Caco-2 (cell line): ENCODE results near the gene RAD23A. TPM values are rescaled to one million over a fixed set of nuclear protein-coding genes. Genes with fewer than 3 reads are reported as not detected.

Experiments
- BruUV-seq: library from RNA; stranded (reverse); fragments of 400-500 nt; replicated peaks from 2 replicates; lab custom pipeline; 2021; lab: Mats Ljungman, UMichigan
- CTCF ChIA-PET: fragments of 300-600 bp; sonication (Branson Sonifier 250); formaldehyde crosslinking; loops from one replicate; lab custom pipeline; 2022; ENCODE audit warnings: antibody characterized with exemption; lab: Charles Lee
- POLR2A ChIA-PET: fragments of 300-600 bp; sonication (Branson Sonifier 250); formaldehyde crosslinking; loops from one replicate; lab custom pipeline; 2022; ENCODE audit warnings: antibody characterized with exemption; lab: Charles Lee
- DNase-seq, 2 experiments: peaks; one replicate each; pipeline versions ENCODE4 v3.0.0 to v3.0.0-alpha.2; 2020 to 2022
- H3K27me3 ChIP-seq: replicated peaks from 2 replicates; pipeline ENCODE4 v1.6.0; 2011; ENCODE audit warnings: low read length; ENCODE audit not compliant: control insufficient read depth, insufficient read depth
- H3K36me3 ChIP-seq: 2 replicates; pipeline ENCODE4 v1.5.1; 2011; ENCODE audit warnings: low read length; ENCODE audit not compliant: control insufficient read depth, insufficient read depth
- H3K4me1 ChIP-seq: fragments of 250-450 bp; sonication (Bioruptor Pico); 2 replicates; pipeline ENCODE4 v1.5.1; 2020; ENCODE audit warnings: mild to moderate bottlenecking
- H3K4me3 ChIP-seq: 2 replicates; pipeline ENCODE4 v1.5.1; 2011; ENCODE audit warnings: low read depth, mild to moderate bottlenecking, control low read depth, low read length
- H3K9me3 ChIP-seq: fragments of 250-450 bp; sonication (Bioruptor Pico); 2 replicates; pipeline ENCODE4 v1.5.1; 2020; ENCODE audit warnings: mild to moderate bottlenecking, moderate library complexity
- H3K27ac Mint-ChIP-seq: one replicate; pipeline ENCODE4 v1.8.0; 2022; ENCODE audit warnings: mixed read lengths; ENCODE audit not compliant: unreplicated experiment
- H3K27me3 Mint-ChIP-seq: one replicate; pipeline ENCODE4 v1.8.0; 2022; ENCODE audit warnings: mixed read lengths; ENCODE audit not compliant: insufficient read depth, unreplicated experiment
- H3K36me3 Mint-ChIP-seq: one replicate; pipeline ENCODE4 v1.8.0; 2022; ENCODE audit warnings: mild to moderate bottlenecking, mixed read lengths; ENCODE audit not compliant: insufficient read depth, unreplicated experiment
- H3K4me1 Mint-ChIP-seq: one replicate; pipeline ENCODE4 v1.8.0; 2022; ENCODE audit warnings: low read depth, mixed read lengths; ENCODE audit not compliant: unreplicated experiment
- H3K4me3 Mint-ChIP-seq: one replicate; pipeline ENCODE4 v1.8.0; 2022; ENCODE audit warnings: mild to moderate bottlenecking, moderate library complexity, mixed read lengths; ENCODE audit not compliant: unreplicated experiment
- H3K9me3 Mint-ChIP-seq: one replicate; pipeline ENCODE4 v1.8.0; 2022; ENCODE audit warnings: mixed read lengths; ENCODE audit not compliant: unreplicated experiment
- intact Hi-C: fragments of 100-400 bp; cut with micrococcal nuclease; formaldehyde crosslinking; loops from one replicate; pipeline ENCODE4 v1.10.0; 2022; ENCODE audit not compliant: unreplicated experiment
- total RNA-seq: library from RNA; stranded (reverse); gene quantifications from 2 replicates; pipeline ENCODE4 v1.2.3, GENCODE V29; 2022
- TF ChIP-seq, protein P1 (sequence below), 2 experiments: fragments of 200-600 bp in 1 of 2; IDR thresholded peaks; 1 replicate in 1 of 2; 2 replicates in 1 of 2; pipeline versions ENCODE4 v1.5.1 to v1.8.0; 2011 to 2022; ENCODE audit warnings: antibody characterized with exemption in 1 of 2, control low read depth in 1 of 2, inconsistent platforms in 1 of 2, low read depth in 1 of 2, low read length in 1 of 2, mild to moderate bottlenecking in 1 of 2, moderate library complexity in 1 of 2; ENCODE audit not compliant: insufficient read depth in 1 of 2, severe bottlenecking in 1 of 2, unreplicated experiment in 1 of 2

The RAD23A gene
- total RNA-seq, 1 experiment from 2014 or later = 102 TPM

DNA sequence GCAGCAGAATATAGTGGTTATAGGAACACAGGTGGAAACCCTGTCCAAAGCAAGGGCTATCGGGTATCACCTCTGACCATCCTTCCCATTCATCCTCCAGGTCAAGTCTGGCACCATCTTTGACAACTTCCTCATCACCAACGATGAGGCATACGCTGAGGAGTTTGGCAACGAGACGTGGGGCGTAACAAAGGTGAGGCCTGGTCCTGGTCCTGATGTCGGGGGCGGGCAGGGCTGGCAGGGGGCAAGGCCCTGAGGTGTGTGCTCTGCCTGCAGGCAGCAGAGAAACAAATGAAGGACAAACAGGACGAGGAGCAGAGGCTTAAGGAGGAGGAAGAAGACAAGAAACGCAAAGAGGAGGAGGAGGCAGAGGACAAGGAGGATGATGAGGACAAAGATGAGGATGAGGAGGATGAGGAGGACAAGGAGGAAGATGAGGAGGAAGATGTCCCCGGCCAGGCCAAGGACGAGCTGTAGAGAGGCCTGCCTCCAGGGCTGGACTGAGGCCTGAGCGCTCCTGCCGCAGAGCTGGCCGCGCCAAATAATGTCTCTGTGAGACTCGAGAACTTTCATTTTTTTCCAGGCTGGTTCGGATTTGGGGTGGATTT is 2.1 kb upstream of the RAD23A start:
- H3K27me3 Mint-ChIP-seq = no peaks in the 10 kb centered on the region

GRCh38 chr19:12944104-12944674 is 1.5 kb upstream of the RAD23A start:
- TF ChIP-seq, protein P1, sequence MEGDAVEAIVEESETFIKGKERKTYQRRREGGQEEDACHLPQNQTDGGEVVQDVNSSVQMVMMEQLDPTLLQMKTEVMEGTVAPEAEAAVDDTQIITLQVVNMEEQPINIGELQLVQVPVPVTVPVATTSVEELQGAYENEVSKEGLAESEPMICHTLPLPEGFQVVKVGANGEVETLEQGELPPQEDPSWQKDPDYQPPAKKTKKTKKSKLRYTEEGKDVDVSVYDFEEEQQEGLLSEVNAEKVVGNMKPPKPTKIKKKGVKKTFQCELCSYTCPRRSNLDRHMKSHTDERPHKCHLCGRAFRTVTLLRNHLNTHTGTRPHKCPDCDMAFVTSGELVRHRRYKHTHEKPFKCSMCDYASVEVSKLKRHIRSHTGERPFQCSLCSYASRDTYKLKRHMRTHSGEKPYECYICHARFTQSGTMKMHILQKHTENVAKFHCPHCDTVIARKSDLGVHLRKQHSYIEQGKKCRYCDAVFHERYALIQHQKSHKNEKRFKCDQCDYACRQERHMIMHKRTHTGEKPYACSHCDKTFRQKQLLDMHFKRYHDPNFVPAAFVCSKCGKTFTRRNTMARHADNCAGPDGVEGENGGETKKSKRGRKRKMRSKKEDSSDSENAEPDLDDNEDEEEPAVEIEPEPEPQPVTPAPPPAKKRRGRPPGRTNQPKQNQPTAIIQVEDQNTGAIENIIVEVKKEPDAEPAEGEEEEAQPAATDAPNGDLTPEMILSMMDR (IDR thresholded peaks at IDR 0.05; ENCODE audit: insufficient read depth in 1 of 2, low read depth in 1 of 2, low read length in 1 of 2, severe bottlenecking in 1 of 2, unreplicated experiment in 1 of 2) = no peak
- Mint-ChIP-seq H3K27ac (peak overlapping the region; percentile 96), H3K36me3 (peaks cover 97% of the 10 kb centered on the region), H3K4me1 (peaks cover 7% of the 10 kb centered on the region), H3K9me3 (no peaks in the 10 kb centered on the region), H3K27me3 (no peaks in the 10 kb centered on the region), H3K4me3 (no peak overlapping the region)
- BruUV-seq = no TSS peak
- ChIA-PET CTCF (no interaction called here), POLR2A (no interaction called here)
- Histone ChIP-seq H3K9me3 (no peaks in the 10 kb centered on the region), H3K4me1 (peaks cover 23% of the 10 kb centered on the region), H3K4me3 (no peak overlapping the region), H3K27me3 (no peaks in the 10 kb centered on the region), H3K36me3 (peaks cover 15% of the 10 kb centered on the region)
- no peak for DNase-seq
- intact Hi-C loops = no loop called here

More for the DNA sequence above, 2.1 kb upstream of the RAD23A start:
- TF ChIP-seq, protein P1 (IDR thresholded peaks at IDR 0.05; ENCODE audit: insufficient read depth in 1 of 2, low read depth in 1 of 2, low read length in 1 of 2, severe bottlenecking in 1 of 2, unreplicated experiment in 1 of 2) = no peak
- Mint-ChIP-seq H3K27ac (no peak overlapping the region), H3K4me3 (peak overlapping the region; percentile 53), H3K9me3 (no peaks in the 10 kb centered on the region), H3K36me3 (peaks cover 97% of the 10 kb centered on the region), H3K4me1 (peaks cover 7% of the 10 kb centered on the region)
- Histone ChIP-seq H3K4me1 (peaks cover 23% of the 10 kb centered on the region), H3K36me3 (peaks cover 16% of the 10 kb centered on the region), H3K27me3 (no peaks in the 10 kb centered on the region), H3K4me3 (no peak overlapping the region), H3K9me3 (no peaks in the 10 kb centered on the region)
- POLR2A ChIA-PET = no interaction called here
- intact Hi-C loops = no loop called here
- BruUV-seq = no TSS peak
- no peak for DNase-seq
- CTCF ChIA-PET = no interaction called here

DNA sequence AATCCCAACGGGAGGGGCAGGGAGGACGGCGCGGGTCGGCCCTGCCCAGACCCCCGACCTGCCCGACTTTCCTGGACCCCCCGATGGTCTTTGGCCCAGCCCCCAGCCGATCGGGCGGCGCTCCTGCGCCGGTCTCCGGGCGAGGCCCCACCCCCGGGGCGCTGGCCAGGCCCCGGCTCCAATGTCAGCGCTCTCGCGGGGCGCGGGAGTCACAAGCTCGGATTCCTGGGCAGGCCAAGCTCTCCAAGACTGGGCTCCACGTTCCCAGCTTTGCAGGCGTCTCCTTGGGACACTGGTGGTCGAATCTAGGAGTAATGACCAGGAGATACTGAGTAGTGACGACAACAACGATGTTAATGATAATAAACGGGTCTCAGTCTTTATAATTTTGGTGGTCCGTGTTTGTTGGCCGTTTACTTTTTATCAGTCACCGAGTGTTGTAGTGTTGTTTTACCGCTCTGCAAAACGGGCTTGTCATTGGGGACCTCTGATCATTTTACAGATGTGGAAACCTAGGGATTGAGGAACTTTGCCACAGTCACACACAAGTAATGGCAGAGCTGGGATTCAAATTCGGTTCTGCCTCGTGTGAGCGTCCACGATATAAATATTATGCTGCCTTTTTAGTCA is 545 bp downstream of the RAD23A start:
- peaks cover 3% of the 10 kb centered on the region for H3K36me3 ChIP-seq
- BruUV-seq = TSS peak; percentile 19
- peaks cover 97% of the 10 kb centered on the region for H3K36me3 Mint-ChIP-seq
- H3K4me3 Mint-ChIP-seq = peak overlapping the region; percentile 83
- H3K27ac Mint-ChIP-seq = peak overlapping the region; percentile 96
- peak; percentile 84 for DNase-seq
- H3K4me1 Mint-ChIP-seq = peaks cover 13% of the 10 kb centered on the region
- H3K27me3 Mint-ChIP-seq = no peaks in the 10 kb centered on the region
- no peaks in the 10 kb centered on the region for H3K27me3 ChIP-seq
- ChIA-PET POLR2A (interaction anchor here (0.5 to 1.0 kb wide), 15 partner anchors 9 to 1460 kb away, joined by 3 to 17 read pairs (median 6); partner anchors contain the start of genes GCDH and NFIX), CTCF (interaction anchor here (0.6 to 0.7 kb wide), 6 partner anchors 19 to 1150 kb away, joined by 3 read pairs; no protein-coding TSS in a partner anchor)
- TF ChIP-seq, protein P1 (IDR thresholded peaks at IDR 0.05; ENCODE audit: insufficient read depth in 1 of 2, low read depth in 1 of 2, low read length in 1 of 2, severe bottlenecking in 1 of 2, unreplicated experiment in 1 of 2) = no peak
- no peaks in the 10 kb centered on the region for H3K9me3 Mint-ChIP-seq
- H3K4me3 ChIP-seq = peak overlapping the region; percentile 77
- peaks cover 8% of the 10 kb centered on the region for H3K4me1 ChIP-seq
- no peaks in the 10 kb centered on the region for H3K9me3 ChIP-seq
- intact Hi-C loops = no loop called here
